MM.1S (cell line): ENCODE measurements around the gene RANGAP1.

Source experiments
- EZH2 ChIP-seq: fragments of 300-600 bp; sonication (generic); optimal IDR thresholded peaks from 2 replicates; pipeline ENCODE3; 2017; ENCODE audit warnings: low read depth, mild to moderate bottlenecking, antibody characterized with exemption, low read length, mixed read lengths
- EZH2phosphoT487 ChIP-seq: fragments of 300-600 bp; sonication (generic); IDR thresholded peaks from 2 replicates; pipeline ENCODE4 v1.6.1; 2018; ENCODE audit warnings: antibody characterized with exemption, low read length
- TF ChIP-seq, protein P1 (sequence below): fragments of 300-600 bp; sonication (generic); IDR thresholded peaks from 2 replicates; pipeline ENCODE4 v1.5.1; 2016; ENCODE audit warnings: antibody characterized with exemption, low read length, mixed read lengths

DNA sequence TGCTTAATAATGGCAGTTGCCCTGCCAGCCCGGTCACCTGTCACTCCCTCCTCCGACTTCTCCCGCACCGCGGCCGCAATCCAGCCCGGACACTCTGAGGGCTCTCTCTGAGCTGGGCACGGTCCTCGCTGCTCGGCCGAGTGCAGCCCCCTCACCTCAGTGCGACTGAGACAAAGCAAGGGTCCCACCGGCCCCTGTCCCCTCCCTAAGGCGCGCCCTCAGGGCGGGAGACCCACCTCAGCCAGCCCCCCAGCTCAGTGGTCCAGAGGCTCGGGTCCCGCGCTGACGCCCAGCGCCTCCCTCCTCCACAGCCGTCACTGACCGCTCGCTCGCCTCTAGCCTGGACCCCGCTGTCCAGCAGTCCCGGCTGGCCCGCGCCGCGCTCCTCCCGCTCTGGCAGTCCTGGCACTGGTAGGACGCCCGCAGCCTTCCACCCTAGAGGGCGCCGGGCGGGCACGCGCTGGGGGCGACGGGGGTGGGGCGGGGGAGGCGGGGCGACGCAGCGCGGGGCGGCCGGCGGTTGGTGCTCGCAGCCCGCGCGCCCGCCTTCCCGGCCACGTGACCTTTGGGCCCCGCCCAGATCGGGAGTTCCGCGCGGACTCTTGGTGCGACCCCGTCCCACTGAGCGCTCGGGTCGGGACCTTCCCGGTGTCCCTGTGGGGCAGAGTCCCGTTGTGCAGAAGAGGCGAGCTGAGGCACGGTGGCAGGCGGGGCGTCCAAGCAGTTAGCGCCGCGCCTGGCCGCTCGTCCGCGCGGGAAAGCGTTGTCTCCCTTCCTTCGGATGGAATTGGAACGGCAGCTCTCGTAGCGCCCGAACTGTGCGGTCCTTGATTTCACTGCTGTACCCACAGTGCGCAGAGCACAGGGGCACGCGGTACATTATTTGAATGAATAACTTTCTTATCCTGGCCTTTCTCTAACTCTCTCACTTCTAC lies 88.7 kb downstream of the RANGAP1 start:
- TF ChIP-seq, protein P1, sequence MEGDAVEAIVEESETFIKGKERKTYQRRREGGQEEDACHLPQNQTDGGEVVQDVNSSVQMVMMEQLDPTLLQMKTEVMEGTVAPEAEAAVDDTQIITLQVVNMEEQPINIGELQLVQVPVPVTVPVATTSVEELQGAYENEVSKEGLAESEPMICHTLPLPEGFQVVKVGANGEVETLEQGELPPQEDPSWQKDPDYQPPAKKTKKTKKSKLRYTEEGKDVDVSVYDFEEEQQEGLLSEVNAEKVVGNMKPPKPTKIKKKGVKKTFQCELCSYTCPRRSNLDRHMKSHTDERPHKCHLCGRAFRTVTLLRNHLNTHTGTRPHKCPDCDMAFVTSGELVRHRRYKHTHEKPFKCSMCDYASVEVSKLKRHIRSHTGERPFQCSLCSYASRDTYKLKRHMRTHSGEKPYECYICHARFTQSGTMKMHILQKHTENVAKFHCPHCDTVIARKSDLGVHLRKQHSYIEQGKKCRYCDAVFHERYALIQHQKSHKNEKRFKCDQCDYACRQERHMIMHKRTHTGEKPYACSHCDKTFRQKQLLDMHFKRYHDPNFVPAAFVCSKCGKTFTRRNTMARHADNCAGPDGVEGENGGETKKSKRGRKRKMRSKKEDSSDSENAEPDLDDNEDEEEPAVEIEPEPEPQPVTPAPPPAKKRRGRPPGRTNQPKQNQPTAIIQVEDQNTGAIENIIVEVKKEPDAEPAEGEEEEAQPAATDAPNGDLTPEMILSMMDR, result peak; percentile 5; the same call in 1 of the 2 replicates
- TF ChIP-seq EZH2, result no peak
- no peak for TF ChIP-seq EZH2phosphoT487
